Panc1 (cell line): Measurements from ENCODE around the gene TTLL12. TPM values are rescaled to one million over a fixed set of nuclear protein-coding genes. Genes with fewer than 3 reads are reported as not detected.

Experiments used
- ATAC-seq: fragments of 200-7000 bp; cut with Tn5 transposase; 2 replicates; pipeline ENCODE4 v1.9.1; 2020; ENCODE audit warnings: mild to moderate bottlenecking, moderate library complexity
- BruUV-seq: library from RNA; stranded (reverse); fragments of 400-500 nt; replicated peaks from 2 replicates; lab custom pipeline; 2021; lab: Mats Ljungman, UMichigan
- CTCF ChIA-PET: fragments of 300-600 bp; sonication (Branson Sonifier 250); formaldehyde crosslinking; loops from one replicate; lab custom pipeline; 2022; ENCODE audit warnings: antibody characterized with exemption; lab: Charles Lee
- POLR2A ChIA-PET: fragments of 300-600 bp; sonication (Branson Sonifier 250); formaldehyde crosslinking; loops from one replicate; lab custom pipeline; 2022; ENCODE audit warnings: antibody characterized with exemption; lab: Charles Lee
- DNase-seq: peaks from one replicate; pipeline ENCODE4 v3.0.0-alpha.2; 2010; ENCODE audit warnings: low read depth, low spot score
- H3K27ac ChIP-seq: 2 replicates; pipeline ENCODE4 v1.5.1; 2011; ENCODE audit warnings: mild to moderate bottlenecking, low read length, inconsistent platforms
- H3K27me3 ChIP-seq: fragments of 200-500 bp; sonication (Bioruptor generic); 2 replicates; pipeline ENCODE4 v1.6.0; 2014; ENCODE audit warnings: low read length, inconsistent platforms; ENCODE audit not compliant: control insufficient read depth, insufficient read depth
- H3K36me3 ChIP-seq: fragments of 200-500 bp; sonication (Bioruptor generic); 2 replicates; pipeline ENCODE4 v1.5.1; 2014; ENCODE audit warnings: inconsistent platforms, mild to moderate bottlenecking, low read length, moderate library complexity; ENCODE audit not compliant: control insufficient read depth, insufficient read depth
- H3K4me1 ChIP-seq: 2 replicates; pipeline ENCODE4 v1.5.1; 2011; ENCODE audit warnings: inconsistent platforms, mild to moderate bottlenecking, low read length, moderate library complexity; ENCODE audit not compliant: control insufficient read depth, insufficient read depth
- H3K4me3 ChIP-seq, 2 experiments: 2 replicates each; pipeline ENCODE4 v1.5.1; 2011 to 2012; ENCODE audit warnings: low read depth in 2 of 2, low read length in 2 of 2, mild to moderate bottlenecking in 2 of 2, inconsistent platforms in 1 of 2, moderate library complexity in 1 of 2
- H3K9me3 ChIP-seq: fragments of 200-500 bp; sonication (Bioruptor generic); 2 replicates; pipeline ENCODE4 v1.5.1; 2014; ENCODE audit warnings: low read depth, mild to moderate bottlenecking, inconsistent platforms, low read length, moderate library complexity; ENCODE audit not compliant: control insufficient read depth, insufficient read depth
- POLR2AphosphoS5 ChIP-seq: IDR thresholded peaks from 2 replicates; pipeline ENCODE4 v1.6.1; 2012; ENCODE audit warnings: mild to moderate bottlenecking, low read depth, low read length, moderate library complexity
- SIN3A ChIP-seq: IDR thresholded peaks from 2 replicates; pipeline ENCODE4 v1.6.1; 2012; ENCODE audit warnings: low read depth, mild to moderate bottlenecking, low read length, moderate library complexity, borderline replicate concordance; ENCODE audit not compliant: insufficient read depth
- TCF7L2 ChIP-seq: IDR thresholded peaks from 2 replicates; pipeline ENCODE4 v1.6.1; 2011; ENCODE audit warnings: mild to moderate bottlenecking, low read depth, low read length, inconsistent platforms
- in situ Hi-C: cut with HindIII; loops from 2 replicates; pipeline ENCODE4 v1.10.0; 2016; ENCODE audit warnings: low sequenced_read_pairs, low pct_unique_long_range_greater_than_20kb
- intact Hi-C: fragments of 100-400 bp; cut with micrococcal nuclease; formaldehyde crosslinking; loops from one replicate; pipeline ENCODE4 v1.10.0; 2022; ENCODE audit not compliant: unreplicated experiment
- total RNA-seq: library from RNA; stranded (reverse); gene quantifications from one replicate; pipeline ENCODE4 v1.2.1, GENCODE V29; 2021; ENCODE audit not compliant: unreplicated experiment
- TF ChIP-seq, protein P1 (sequence below): fragments of 450-650 bp; IDR thresholded peaks from 2 replicates; pipeline ENCODE4 v1.5.1; 2017; ENCODE audit warnings: mild to moderate bottlenecking
- TF ChIP-seq, protein P2 (sequence below), 2 experiments: IDR thresholded peaks; 2 replicates each; pipeline ENCODE4 v1.6.1; 2011 to 2012; ENCODE audit warnings: low read depth in 2 of 2, control low read depth in 1 of 2, low read length in 1 of 2, mild to moderate bottlenecking in 1 of 2, moderate library complexity in 1 of 2; ENCODE audit not compliant: insufficient read depth in 1 of 2

The TTLL12 gene
- total RNA-seq, 1 experiment from 2014 or later, result 26.3 TPM

DNA sequence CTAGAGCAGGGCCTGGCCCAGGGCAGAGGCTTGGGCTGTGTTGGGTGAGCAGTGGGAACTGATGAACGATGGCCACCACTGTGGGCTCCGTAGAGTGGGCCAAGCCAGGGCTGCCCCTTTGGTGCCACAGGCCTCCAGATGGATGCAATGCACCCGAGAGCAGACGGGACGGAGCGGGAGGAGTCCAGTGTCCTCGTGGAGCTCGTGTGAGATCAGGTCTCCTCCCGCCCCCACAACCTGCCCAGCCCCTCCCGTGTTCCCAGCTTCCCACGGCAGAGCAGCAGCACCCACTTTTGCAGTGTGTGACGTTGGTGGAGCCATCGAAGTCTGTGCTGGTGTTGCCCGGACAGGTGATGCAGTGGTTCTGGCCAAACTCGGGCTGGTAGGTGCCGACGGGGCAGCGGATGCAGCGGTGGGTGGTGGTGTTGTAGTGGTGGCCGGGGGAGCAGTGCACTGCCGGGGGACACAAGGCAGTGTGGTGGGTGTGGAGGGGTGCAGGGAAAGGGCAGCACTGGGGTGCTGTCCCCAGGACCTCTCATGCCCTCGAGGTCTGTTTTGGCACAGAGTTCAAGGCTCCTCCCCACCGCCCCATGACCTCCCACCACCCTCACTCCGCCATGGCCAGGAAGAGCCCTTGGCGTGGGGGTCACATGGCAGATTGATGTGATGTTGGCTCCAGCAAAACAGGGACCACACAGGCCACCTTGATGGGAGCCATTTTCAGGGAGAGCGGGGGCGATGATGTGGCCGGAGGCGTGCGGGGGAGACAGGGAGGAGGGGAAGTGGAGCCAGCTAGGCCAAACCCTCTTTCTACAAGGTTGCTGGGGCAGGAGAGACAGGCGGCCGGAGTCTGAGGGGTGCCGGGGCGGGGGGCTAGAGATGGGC, 23.9 kb upstream of the TTLL12 start:
- in situ Hi-C loops, result no loop called here
- no peaks in the 10 kb centered on the region for H3K27me3 ChIP-seq

DNA sequence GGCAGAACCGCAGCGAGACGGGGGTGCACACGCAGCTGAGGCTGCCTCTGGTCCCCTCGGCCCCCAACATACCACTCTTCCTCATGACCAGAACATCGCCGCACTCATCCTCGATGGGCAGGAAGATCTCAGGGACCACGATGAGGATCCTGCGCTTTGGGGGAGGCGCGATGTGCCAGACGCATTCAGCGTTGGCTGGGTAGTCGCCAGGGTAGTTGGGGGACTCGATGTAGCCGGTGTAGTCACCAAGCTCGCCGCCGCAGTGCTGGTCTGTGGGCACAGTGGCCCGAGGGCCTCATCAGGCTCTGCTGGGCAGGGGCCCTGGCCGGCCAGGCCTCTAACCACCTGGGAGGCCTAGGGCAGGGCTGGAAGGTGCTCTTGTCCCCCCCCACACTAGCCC, 23.0 kb upstream of the TTLL12 start:
- ChIA-PET POLR2A (no interaction called here), CTCF (no interaction called here)
- Histone ChIP-seq H3K27ac (no peak overlapping the region), H3K36me3 (no peaks in the 10 kb centered on the region), H3K4me1 (no peaks in the 10 kb centered on the region), H3K4me3 (no peak overlapping the region), H3K9me3 (no peaks in the 10 kb centered on the region), H3K27me3 (no peaks in the 10 kb centered on the region)
- in situ Hi-C loops (no loop called here), intact Hi-C loops (no loop called here)
- DNase-seq (no peak), ATAC-seq (no peak)
- no TSS peak for BruUV-seq
- TF ChIP-seq POLR2AphosphoS5 (no peak), TCF7L2 (no peak), SIN3A (no peak)
- TF ChIP-seq, protein P1, sequence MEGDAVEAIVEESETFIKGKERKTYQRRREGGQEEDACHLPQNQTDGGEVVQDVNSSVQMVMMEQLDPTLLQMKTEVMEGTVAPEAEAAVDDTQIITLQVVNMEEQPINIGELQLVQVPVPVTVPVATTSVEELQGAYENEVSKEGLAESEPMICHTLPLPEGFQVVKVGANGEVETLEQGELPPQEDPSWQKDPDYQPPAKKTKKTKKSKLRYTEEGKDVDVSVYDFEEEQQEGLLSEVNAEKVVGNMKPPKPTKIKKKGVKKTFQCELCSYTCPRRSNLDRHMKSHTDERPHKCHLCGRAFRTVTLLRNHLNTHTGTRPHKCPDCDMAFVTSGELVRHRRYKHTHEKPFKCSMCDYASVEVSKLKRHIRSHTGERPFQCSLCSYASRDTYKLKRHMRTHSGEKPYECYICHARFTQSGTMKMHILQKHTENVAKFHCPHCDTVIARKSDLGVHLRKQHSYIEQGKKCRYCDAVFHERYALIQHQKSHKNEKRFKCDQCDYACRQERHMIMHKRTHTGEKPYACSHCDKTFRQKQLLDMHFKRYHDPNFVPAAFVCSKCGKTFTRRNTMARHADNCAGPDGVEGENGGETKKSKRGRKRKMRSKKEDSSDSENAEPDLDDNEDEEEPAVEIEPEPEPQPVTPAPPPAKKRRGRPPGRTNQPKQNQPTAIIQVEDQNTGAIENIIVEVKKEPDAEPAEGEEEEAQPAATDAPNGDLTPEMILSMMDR, result no peak
- TF ChIP-seq, protein P2, sequence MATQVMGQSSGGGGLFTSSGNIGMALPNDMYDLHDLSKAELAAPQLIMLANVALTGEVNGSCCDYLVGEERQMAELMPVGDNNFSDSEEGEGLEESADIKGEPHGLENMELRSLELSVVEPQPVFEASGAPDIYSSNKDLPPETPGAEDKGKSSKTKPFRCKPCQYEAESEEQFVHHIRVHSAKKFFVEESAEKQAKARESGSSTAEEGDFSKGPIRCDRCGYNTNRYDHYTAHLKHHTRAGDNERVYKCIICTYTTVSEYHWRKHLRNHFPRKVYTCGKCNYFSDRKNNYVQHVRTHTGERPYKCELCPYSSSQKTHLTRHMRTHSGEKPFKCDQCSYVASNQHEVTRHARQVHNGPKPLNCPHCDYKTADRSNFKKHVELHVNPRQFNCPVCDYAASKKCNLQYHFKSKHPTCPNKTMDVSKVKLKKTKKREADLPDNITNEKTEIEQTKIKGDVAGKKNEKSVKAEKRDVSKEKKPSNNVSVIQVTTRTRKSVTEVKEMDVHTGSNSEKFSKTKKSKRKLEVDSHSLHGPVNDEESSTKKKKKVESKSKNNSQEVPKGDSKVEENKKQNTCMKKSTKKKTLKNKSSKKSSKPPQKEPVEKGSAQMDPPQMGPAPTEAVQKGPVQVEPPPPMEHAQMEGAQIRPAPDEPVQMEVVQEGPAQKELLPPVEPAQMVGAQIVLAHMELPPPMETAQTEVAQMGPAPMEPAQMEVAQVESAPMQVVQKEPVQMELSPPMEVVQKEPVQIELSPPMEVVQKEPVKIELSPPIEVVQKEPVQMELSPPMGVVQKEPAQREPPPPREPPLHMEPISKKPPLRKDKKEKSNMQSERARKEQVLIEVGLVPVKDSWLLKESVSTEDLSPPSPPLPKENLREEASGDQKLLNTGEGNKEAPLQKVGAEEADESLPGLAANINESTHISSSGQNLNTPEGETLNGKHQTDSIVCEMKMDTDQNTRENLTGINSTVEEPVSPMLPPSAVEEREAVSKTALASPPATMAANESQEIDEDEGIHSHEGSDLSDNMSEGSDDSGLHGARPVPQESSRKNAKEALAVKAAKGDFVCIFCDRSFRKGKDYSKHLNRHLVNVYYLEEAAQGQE (IDR thresholded peaks at IDR 0.05; ENCODE audit: insufficient read depth in 1 of 2, low read depth in 2 of 2, low read length in 1 of 2), result no peak

More for the DNA sequence above, 23.9 kb upstream of the TTLL12 start:
- Histone ChIP-seq H3K4me3 (no peak overlapping the region), H3K36me3 (no peaks in the 10 kb centered on the region), H3K27ac (no peak overlapping the region), H3K9me3 (no peaks in the 10 kb centered on the region), H3K4me1 (no peaks in the 10 kb centered on the region)
- POLR2A ChIA-PET, result no interaction called here
- TF ChIP-seq POLR2AphosphoS5 (no peak), TCF7L2 (no peak), SIN3A (no peak)
- TF ChIP-seq, protein P1, result no peak
- CTCF ChIA-PET, result no interaction called here
- DNase-seq (no peak), ATAC-seq (no peak)
- no TSS peak for BruUV-seq
- intact Hi-C loops, result no loop called here
